ENCODE measurements around the gene VN1R5. TPM values are rescaled to one million over a fixed set of nuclear protein-coding genes. Genes with fewer than 3 reads are reported as not detected.

The VN1R5 gene
- total and polyA plus RNA-seq, 2 of the 4 experiments (the other 2 are of a cell fraction): not detected

DNA sequence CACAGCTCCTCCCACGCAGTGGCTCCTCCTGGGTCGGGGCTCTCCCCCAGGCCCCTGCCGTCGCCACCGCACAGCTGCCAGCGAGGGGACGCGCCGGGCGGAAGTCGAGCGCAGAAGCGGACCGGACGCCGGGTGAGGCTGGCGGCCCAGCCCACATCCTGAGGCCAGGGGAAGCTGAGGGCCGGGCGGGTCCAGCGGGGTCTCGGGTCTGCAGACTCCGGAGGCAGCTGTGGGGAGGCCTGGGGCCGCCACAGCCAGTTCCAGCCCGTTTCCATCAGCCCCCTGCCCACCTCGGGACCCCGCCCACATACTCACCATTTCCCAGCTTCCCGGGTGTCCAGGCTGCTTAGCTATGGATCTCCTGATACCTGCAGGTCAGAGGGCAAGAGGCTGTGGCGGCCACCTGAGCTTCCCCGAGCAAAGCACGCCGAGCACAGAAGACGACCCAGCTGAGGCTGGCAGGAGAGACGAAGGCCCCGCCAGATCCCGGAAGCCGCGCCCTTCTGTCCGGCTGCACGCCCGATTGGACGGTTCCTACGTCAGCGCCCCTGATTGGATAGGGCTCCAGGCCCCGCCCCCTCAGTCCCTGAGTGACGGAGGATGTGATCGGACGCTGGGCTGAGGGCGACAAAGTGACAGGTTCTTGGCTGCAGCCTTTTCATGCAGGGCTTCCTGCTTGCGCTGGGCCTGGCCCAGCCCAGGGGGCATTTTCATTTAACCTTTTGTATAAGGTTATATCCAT, 45.3 kb upstream of the VN1R5 start:
- 0% methylated on average over 7 of the region's 49 CpGs; no CpG with 5 or more reads in 1 of the 2 experiments for WGBS, 2 experiments (ENCODE audit: extremely low coverage in 2 of 2, insufficient read length in 1 of 2)

More for the DNA sequence above, 45.3 kb upstream of the VN1R5 start:
- peaks cover 11 to 22% of the 10 kb centered on the region in 2 experiments for H3K79me1 ChIP-seq (ENCODE audit: low read depth in 1 of 2, low read length in 2 of 2)
- H3K27ac ChIP-seq (ENCODE audit: insufficient read depth, low read length): peak overlapping the region; percentile 51
- no peak overlapping the region for H3K23ac ChIP-seq (ENCODE audit: low read depth, low read length)
- H3K56ac ChIP-seq (ENCODE audit: extremely low read depth, insufficient read depth, low read length): peak overlapping the region; percentile 29; the same call in 1 of the 2 replicates
- peak overlapping the region; percentile 59 for H3K4ac ChIP-seq (ENCODE audit: low read depth, low read length)
- peak overlapping the region; percentile 98 for H2AFZ ChIP-seq (replicated peaks; ENCODE audit: low read length, poor library complexity)
- H2BK15ac ChIP-seq (ENCODE audit: low read depth, low read length): no peak overlapping the region
- ATAC-seq (ENCODE audit: low read depth) (peak; percentile 100), DNase-seq (peak; percentile 85)
- in situ Hi-C loops (cut with MboI; ENCODE audit: low sequenced_read_pairs): no loop called here
- BruUV-seq (replicated peaks): no TSS peak
- no peak overlapping the region for H3K18ac ChIP-seq (ENCODE audit: low read depth, low read length)
- peak overlapping the region; percentile 84 for H2AK9ac ChIP-seq (replicated peaks; ENCODE audit: low read depth, low read length, poor library complexity)
- H3K4me3 ChIP-seq (ENCODE audit: insufficient read depth, low read depth, low read length): peak overlapping the region; percentile 79
- peaks cover 3% of the 10 kb centered on the region for H3K4me1 ChIP-seq (ENCODE audit: control insufficient read depth, insufficient read depth, low read length)
- no peak overlapping the region for H4K5ac ChIP-seq (ENCODE audit: low read depth, low read length)
- H3K36me3 ChIP-seq (ENCODE audit: control insufficient read depth, insufficient read depth, low read length): 0 out of 2 replicates have a peak, but pooled peaks cover 2% of the 10 kb centered on the region
- peak overlapping the region; percentile 2 for H2BK5ac ChIP-seq (ENCODE audit: low read depth, low read length, poor library complexity, severe bottlenecking)
- H2AK5ac ChIP-seq (ENCODE audit: low read depth, low read length): peak overlapping the region; percentile 38; the same call in 1 of the 2 replicates
- 0 out of 2 replicates have a peak, but pooled peaks cover 7% of the 10 kb centered on the region for H4K20me1 ChIP-seq (ENCODE audit: insufficient read depth, low read length)
- peaks cover 6% of the 10 kb centered on the region for H3K9me1 ChIP-seq (ENCODE audit: insufficient read depth, low read length)
- no peak for TF ChIP-seq RCOR1 (IDR thresholded peaks at IDR 0.05; ENCODE audit: insufficient replicate concordance, low read length)
- TF ChIP-seq MXI1 (IDR thresholded peaks at IDR 0.05; ENCODE audit: borderline replicate concordance, low read depth, low read length): peak; percentile 97
- peak; percentile 83 for TF ChIP-seq POLR2A (IDR thresholded peaks at IDR 0.05; ENCODE audit: low read depth, low read length)
- no peak for TF ChIP-seq CEBPB (IDR thresholded peaks at IDR 0.05; ENCODE audit: low read depth, low read length)
- peak; percentile 55 for TF ChIP-seq RFX5 (IDR thresholded peaks at IDR 0.05; ENCODE audit: low read depth, low read length)
- TF ChIP-seq, protein P1, sequence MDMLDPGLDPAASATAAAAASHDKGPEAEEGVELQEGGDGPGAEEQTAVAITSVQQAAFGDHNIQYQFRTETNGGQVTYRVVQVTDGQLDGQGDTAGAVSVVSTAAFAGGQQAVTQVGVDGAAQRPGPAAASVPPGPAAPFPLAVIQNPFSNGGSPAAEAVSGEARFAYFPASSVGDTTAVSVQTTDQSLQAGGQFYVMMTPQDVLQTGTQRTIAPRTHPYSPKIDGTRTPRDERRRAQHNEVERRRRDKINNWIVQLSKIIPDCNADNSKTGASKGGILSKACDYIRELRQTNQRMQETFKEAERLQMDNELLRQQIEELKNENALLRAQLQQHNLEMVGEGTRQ (IDR thresholded peaks at IDR 0.05; ENCODE audit: low read depth, low read length): no peak
- TF ChIP-seq FOS (IDR thresholded peaks at IDR 0.05; ENCODE audit: low read depth, low read length): peak; percentile 9; the same call in 1 of the 2 replicates
- peak overlapping the region; percentile 62 for H3K9ac ChIP-seq (ENCODE audit: low read depth, low read length)
- H3K14ac ChIP-seq (replicated peaks; ENCODE audit: low read depth, low read length): no peak overlapping the region; the same call in 1 of the 2 replicates
- ChIA-PET POLR2A (ENCODE audit: unreplicated experiment) (no interaction called here), CTCF (interaction anchor here (1.0 kb wide), 1 partner anchor 163 kb away, joined by 3 read pairs; no protein-coding TSS in a partner anchor)
- intact Hi-C loops (cut with micrococcal nuclease): loop anchor here (5.0 kb wide), 2 partner anchors 107 to 122 kb away; partner anchors contain the start of gene ZNF496
- H4K8ac ChIP-seq (ENCODE audit: low read depth in 2 of 2, low read length in 2 of 2): peak overlapping the region; percentile 67 to 70; a peak in 2 of 4 replicates
- H4K91ac ChIP-seq (ENCODE audit: insufficient read depth, low read depth, low read length): peak overlapping the region; percentile 41; the same call in 1 of the 2 replicates
- no peak overlapping the region for H2BK20ac ChIP-seq (ENCODE audit: low read depth, low read length)
- dilution Hi-C loops (cut with HindIII; ENCODE audit: low sequenced_read_pairs, unreplicated experiment): no loop called here
- H3K9me3 ChIP-seq (ENCODE audit: control insufficient read depth, insufficient read depth, low read length): peaks cover under 1% of the 10 kb centered on the region; the same call in 1 of the 2 replicates
- no peak overlapping the region for H2BK120ac ChIP-seq (ENCODE audit: low read depth, low read length)
- no peaks in the 10 kb centered on the region for H3K27me3 ChIP-seq (ENCODE audit: control insufficient read depth, insufficient read depth, low read length)
- peak overlapping the region; percentile 78 for H3K4me2 ChIP-seq (ENCODE audit: low read depth, low read length)
